HepG2 (cell line): ENCODE measurements around the gene SLC25A10. TPM values are rescaled to one million over a fixed set of nuclear protein-coding genes. Genes with fewer than 3 reads are reported as not detected.

Experiments used
- FOXK1 ChIP-seq: sonication (generic); formaldehyde crosslinking; IDR thresholded peaks from 2 replicates; pipeline ENCODE4 v1.4.0; 2020; ENCODE audit warnings: low read depth, missing genetic modification reagents, borderline replicate concordance
- HOXA9 ChIP-seq: sonication (generic); formaldehyde crosslinking; IDR thresholded peaks from 2 replicates; pipeline ENCODE4 v1.8.1; 2022; ENCODE audit warnings: missing genetic modification reagents, mild to moderate bottlenecking, moderate library complexity, borderline replicate concordance
- MAFF ChIP-seq: IDR thresholded peaks from 2 replicates; pipeline ENCODE4 v1.6.1; 2011; ENCODE audit warnings: low read depth, low read length, improper control_type of control experiment
- SOX5 ChIP-seq: IDR thresholded peaks from 2 replicates; pipeline ENCODE4 v1.6.1; 2016; ENCODE audit warnings: borderline replicate concordance
- YEATS4 ChIP-seq: sonication (generic); formaldehyde crosslinking; IDR thresholded peaks from 2 replicates; pipeline ENCODE4 v1.4.0; 2020; ENCODE audit warnings: missing genetic modification reagents, borderline replicate concordance
- ZBTB7A ChIP-seq: sonication (generic); formaldehyde crosslinking; IDR thresholded peaks from 2 replicates; pipeline ENCODE4 v1.8.0; 2022; ENCODE audit warnings: mild to moderate bottlenecking, missing genetic modification reagents
- ZBTB7B ChIP-seq: sonication (generic); formaldehyde crosslinking; IDR thresholded peaks from 2 replicates; pipeline ENCODE4 v1.4.0; 2020; ENCODE audit warnings: missing genetic modification reagents
- ZNF367 ChIP-seq: sonication (generic); formaldehyde crosslinking; IDR thresholded peaks from 2 replicates; pipeline ENCODE4 v1.4.0; 2020; ENCODE audit warnings: missing genetic modification reagents, borderline replicate concordance
- ZNF552 ChIP-seq: sonication (generic); formaldehyde crosslinking; IDR thresholded peaks from 2 replicates; pipeline ENCODE4 v1.9.0; 2022; ENCODE audit warnings: missing genetic modification reagents, mild to moderate bottlenecking, borderline replicate concordance
- ZNF792 ChIP-seq: IDR thresholded peaks from 2 replicates; pipeline ENCODE4 v1.6.1; 2016
- ZNF839 ChIP-seq: sonication (generic); formaldehyde crosslinking; IDR thresholded peaks from 2 replicates; pipeline ENCODE4 v1.4.0; 2020; ENCODE audit warnings: missing genetic modification reagents, mild to moderate bottlenecking, borderline replicate concordance
- polyA plus RNA-seq, 8 experiments: library from polyadenylated mRNA; depleted of rRNA in 3 of 8; stranded (reverse) in 7 of 8; unstranded in 1 of 8; fragments of >200 nt; fragmentation: Illumina TruSeq in 4 of 8; extraction: Trizol in 4 of 8; gene quantifications; 2 replicates each; pipeline versions ENCODE4 v1.2.1 to v1.2.3, GENCODE V29; 2011 to 2016; ENCODE audit warnings: low read depth in 4 of 8, missing spikeins in 1 of 8, mixed read lengths in 1 of 8; ENCODE audit not compliant: insufficient read depth in 1 of 8
- total RNA-seq, 5 experiments: library from RNA; depleted of rRNA; stranded (reverse); fragments of >200 nt; fragmentation: Illumina TruSeq; extraction: Trizol; gene quantifications; 2 replicates each; pipeline ENCODE4 v1.2.3, GENCODE V29; 2016; ENCODE audit warnings: low read depth in 1 of 5
- TF ChIP-seq, protein P1 (sequence below): IDR thresholded peaks from 2 replicates; pipeline ENCODE4 v1.6.1; 2016; ENCODE audit warnings: mild to moderate bottlenecking, missing biosample characterization, missing genetic modification reagents
- TF ChIP-seq, protein P2 (sequence below): sonication (generic); formaldehyde crosslinking; IDR thresholded peaks from 2 replicates; pipeline ENCODE4 v1.5.1; 2020; ENCODE audit warnings: mild to moderate bottlenecking, missing genetic modification reagents
- TF ChIP-seq, protein P3 (sequence below): sonication (generic); formaldehyde crosslinking; IDR thresholded peaks from one replicate; pipeline ENCODE4 v1.5.1; 2020; ENCODE audit warnings: mild to moderate bottlenecking, missing genetic modification reagents; ENCODE audit errors: not compliant biosample characterization
- TF ChIP-seq, protein P4 (sequence below): sonication (generic); formaldehyde crosslinking; IDR thresholded peaks from 2 replicates; pipeline ENCODE4 v1.8.0; 2022; ENCODE audit warnings: mild to moderate bottlenecking, missing genetic modification reagents, borderline replicate concordance

Gene SLC25A10
- total and polyA plus RNA-seq, 2 of the 13 experiments (the other 11 are each of a cell fraction or from before 2014, with no cell fraction given): 46.5 to 140 TPM

DNA sequence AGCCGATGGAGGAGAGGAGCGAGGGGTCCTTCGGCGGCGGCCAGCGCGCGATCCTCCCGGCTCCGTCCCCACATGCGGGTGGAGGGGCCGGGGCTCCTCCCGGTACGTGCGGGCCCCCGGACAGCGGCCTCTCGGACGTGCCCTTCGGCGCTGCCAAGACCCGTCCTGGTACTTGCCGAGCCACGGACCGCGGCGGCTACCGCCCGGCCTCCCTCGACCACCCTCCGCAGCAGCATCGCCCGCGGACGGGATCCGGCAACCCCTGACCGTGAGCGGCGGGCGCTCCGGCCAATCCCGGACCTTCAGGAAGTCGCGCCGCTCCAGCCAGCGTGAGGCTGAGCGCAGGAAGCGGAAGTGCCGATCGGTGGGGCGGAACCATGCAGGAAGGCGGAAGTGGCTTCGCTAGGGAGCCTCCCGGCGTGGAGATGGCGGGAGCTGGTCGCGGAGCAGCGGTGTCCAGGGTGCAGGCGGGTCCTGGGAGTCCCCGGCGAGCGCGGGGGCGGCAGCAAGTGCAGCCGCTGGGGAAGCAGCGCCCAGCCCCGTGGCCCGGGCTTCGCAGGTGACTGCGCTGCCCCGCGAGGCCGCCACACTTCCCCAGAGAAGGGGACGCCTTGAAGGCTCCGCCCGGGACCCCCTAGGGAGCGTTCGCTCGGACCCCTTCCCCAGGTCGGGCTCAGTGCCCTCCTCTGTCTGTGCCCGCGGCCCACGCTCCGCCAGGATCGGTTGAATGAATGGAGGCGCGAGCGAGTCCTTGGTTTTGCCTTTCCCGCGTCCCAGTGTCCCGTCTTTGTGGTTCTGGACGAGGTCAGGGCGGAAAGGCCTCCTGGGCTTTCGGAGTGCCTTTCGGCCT, 45.5 kb upstream of the SLC25A10 start, which contains the start of the genes CCDC137 and OXLD1 (continued):
- TF ChIP-seq, protein P1, sequence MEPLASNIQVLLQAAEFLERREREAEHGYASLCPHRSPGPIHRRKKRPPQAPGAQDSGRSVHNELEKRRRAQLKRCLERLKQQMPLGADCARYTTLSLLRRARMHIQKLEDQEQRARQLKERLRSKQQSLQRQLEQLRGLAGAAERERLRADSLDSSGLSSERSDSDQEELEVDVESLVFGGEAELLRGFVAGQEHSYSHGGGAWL: peak; percentile 67
- TF ChIP-seq ZNF839 (no peak), FOXK1 (peak; percentile 86; the same call in 1 of the 2 replicates), ZNF792 (CRISPR knock-in tag) (no peak; the same call in 1 of the 2 replicates), ZNF552 (CRISPR knock-in tag) (no peak), HOXA9 (CRISPR knock-in tag) (no peak), ZBTB7B (CRISPR knock-in tag) (peak; percentile 76), ZBTB7A (CRISPR knock-in tag) (peak; percentile 72), MAFF (no peak), ZNF367 (no peak), YEATS4 (CRISPR knock-in tag) (peak; percentile 84), SOX5 (CRISPR knock-in tag) (no peak)
- TF ChIP-seq, protein P2, sequence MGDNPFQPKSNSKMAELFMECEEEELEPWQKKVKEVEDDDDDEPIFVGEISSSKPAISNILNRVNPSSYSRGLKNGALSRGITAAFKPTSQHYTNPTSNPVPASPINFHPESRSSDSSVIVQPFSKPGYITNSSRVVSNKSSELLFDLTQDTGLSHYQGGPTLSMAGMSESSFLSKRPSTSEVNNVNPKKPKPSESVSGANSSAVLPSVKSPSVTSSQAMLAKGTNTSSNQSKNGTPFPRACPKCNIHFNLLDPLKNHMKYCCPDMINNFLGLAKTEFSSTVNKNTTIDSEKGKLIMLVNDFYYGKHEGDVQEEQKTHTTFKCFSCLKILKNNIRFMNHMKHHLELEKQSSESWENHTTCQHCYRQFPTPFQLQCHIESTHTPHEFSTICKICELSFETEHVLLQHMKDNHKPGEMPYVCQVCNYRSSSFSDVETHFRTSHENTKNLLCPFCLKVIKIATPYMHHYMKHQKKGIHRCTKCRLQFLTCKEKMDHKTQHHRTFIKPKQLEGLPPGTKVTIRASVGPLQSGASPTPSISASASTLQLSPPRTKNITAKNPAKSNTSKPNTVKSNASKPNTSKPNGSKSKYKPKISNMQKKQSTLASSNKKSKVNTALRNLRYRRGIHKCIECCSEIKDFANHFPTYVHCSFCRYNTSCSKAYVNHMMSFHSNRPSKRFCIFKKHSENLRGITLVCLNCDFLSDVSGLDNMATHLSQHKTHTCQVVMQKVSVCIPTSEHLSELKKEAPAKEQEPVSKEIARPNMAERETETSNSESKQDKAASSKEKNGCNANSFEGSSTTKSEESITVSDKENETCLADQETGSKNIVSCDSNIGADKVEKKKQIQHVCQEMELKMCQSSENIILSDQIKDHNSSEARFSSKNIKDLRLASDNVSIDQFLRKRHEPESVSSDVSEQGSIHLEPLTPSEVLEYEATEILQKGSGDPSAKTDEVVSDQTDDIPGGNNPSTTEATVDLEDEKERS (CRISPR knock-in tag): 0 out of 2 replicates have a peak, but pooled peaks have one; percentile 6
- TF ChIP-seq, protein P3, sequence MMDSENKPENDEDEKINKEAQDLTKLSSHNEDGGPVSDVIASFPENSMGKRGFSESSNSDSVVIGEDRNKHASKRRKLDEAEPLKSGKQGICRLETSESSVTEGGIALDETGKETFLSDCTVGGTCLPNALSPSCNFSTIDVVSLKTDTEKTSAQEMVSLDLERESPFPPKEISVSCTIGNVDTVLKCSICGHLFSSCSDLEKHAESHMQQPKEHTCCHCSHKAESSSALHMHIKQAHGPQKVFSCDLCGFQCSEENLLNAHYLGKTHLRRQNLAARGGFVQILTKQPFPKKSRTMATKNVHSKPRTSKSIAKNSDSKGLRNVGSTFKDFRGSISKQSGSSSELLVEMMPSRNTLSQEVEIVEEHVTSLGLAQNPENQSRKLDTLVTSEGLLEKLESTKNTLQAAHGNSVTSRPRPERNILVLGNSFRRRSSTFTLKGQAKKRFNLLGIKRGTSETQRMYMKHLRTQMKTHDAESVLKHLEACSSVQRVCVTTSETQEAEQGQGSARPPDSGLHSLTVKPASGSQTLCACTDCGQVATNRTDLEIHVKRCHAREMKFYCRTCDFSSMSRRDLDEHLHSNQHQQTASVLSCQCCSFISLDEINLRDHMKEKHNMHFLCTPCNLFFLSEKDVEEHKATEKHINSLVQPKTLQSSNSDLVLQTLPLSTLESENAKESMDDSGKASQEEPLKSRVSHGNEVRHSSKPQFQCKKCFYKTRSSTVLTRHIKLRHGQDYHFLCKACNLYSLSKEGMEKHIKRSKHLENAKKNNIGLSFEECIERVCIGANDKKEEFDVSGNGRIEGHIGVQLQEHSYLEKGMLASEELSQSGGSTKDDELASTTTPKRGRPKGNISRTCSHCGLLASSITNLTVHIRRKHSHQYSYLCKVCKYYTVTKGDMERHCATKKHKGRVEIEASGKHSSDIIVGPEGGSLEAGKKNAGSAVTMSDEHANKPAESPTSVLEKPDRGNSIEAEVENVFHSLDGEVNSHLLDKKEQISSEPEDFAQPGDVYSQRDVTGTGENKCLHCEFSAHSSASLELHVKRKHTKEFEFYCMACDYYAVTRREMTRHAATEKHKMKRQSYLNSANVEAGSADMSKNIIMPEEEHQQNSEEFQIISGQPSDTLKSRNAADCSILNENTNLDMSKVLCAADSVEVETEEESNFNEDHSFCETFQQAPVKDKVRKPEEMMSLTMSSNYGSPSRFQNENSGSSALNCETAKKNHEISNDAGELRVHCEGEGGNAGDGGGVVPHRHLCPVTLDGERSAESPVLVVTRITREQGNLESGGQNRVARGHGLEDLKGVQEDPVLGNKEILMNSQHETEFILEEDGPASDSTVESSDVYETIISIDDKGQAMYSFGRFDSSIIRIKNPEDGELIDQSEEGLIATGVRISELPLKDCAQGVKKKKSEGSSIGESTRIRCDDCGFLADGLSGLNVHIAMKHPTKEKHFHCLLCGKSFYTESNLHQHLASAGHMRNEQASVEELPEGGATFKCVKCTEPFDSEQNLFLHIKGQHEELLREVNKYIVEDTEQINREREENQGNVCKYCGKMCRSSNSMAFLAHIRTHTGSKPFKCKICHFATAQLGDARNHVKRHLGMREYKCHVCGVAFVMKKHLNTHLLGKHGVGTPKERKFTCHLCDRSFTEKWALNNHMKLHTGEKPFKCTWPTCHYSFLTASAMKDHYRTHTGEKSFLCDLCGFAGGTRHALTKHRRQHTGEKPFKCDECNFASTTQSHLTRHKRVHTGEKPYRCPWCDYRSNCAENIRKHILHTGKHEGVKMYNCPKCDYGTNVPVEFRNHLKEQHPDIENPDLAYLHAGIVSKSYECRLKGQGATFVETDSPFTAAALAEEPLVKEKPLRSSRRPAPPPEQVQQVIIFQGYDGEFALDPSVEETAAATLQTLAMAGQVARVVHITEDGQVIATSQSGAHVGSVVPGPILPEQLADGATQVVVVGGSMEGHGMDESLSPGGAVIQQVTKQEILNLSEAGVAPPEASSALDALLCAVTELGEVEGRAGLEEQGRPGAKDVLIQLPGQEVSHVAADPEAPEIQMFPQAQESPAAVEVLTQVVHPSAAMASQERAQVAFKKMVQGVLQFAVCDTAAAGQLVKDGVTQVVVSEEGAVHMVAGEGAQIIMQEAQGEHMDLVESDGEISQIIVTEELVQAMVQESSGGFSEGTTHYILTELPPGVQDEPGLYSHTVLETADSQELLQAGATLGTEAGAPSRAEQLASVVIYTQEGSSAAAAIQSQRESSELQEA: peak; percentile 40
- TF ChIP-seq, protein P4, sequence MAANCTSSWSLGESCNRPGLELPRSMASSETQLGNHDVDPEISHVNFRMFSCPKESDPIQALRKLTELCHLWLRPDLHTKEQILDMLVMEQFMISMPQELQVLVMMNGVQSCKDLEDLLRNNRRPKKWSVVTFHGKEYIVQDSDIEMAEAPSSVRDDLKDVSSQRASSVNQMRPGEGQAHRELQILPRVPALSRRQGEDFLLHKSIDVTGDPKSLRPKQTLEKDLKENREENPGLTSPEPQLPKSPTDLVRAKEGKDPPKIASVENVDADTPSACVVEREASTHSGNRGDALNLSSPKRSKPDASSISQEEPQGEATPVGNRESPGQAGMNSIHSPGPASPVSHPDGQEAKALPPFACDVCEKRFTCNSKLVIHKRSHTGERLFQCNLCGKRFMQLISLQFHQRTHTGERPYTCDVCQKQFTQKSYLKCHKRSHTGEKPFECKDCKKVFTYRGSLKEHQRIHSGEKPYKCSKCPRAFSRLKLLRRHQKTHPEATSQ (CRISPR knock-in tag): peak; percentile 93
